CD14-positive monocyte (primary cell): ENCODE measurements around the gene CD226. TPM values are rescaled to one million over a fixed set of nuclear protein-coding genes. Genes with fewer than 3 reads are reported as not detected.

Experiments used
- DNase-seq, 3 donors: peaks; one replicate each; pipeline ENCODE4 v3.0.0-alpha.2; 2011 to 2022
- H2AFZ ChIP-seq: 2 replicates; pipeline ENCODE4 v1.6.0; 2012; ENCODE audit warnings: mild to moderate bottlenecking, low read depth, low read length, inconsistent platforms; ENCODE audit not compliant: insufficient read depth, poor library complexity, severe bottlenecking
- H3K27ac ChIP-seq, 2 donors: 1 replicate in 1 of 2; 2 replicates in 1 of 2; pipeline ENCODE4 v1.5.1; 2012 to 2013; ENCODE audit warnings: low read length in 2 of 2, control low read depth in 1 of 2, inconsistent platforms in 1 of 2, low read depth in 1 of 2, mild to moderate bottlenecking in 1 of 2
- H3K27me3 ChIP-seq, 2 donors: one replicate each; pipeline versions ENCODE4 v1.6.0 to v1.6.1; 2011 to 2013; ENCODE audit warnings: low read length in 2 of 2; ENCODE audit not compliant: control insufficient read depth in 2 of 2, insufficient read depth in 2 of 2
- H3K36me3 ChIP-seq, 2 donors: replicated peaks in 1 of 2; 1 replicate in 1 of 2; 2 replicates in 1 of 2; pipeline versions ENCODE4 v1.5.1 to v1.6.1; 2012 to 2013; ENCODE audit warnings: low read length in 2 of 2, control low read depth in 1 of 2, inconsistent platforms in 1 of 2, mild to moderate bottlenecking in 1 of 2; ENCODE audit not compliant: insufficient read depth in 2 of 2, control insufficient read depth in 1 of 2
- H3K4me1 ChIP-seq, 2 donors: 1 replicate in 1 of 2; 2 replicates in 1 of 2; pipeline versions ENCODE4 v1.5.1 to v1.6.1; 2012 to 2013; ENCODE audit warnings: low read length in 2 of 2, control low read depth in 1 of 2, inconsistent platforms in 1 of 2, mild to moderate bottlenecking in 1 of 2, moderate library complexity in 1 of 2; ENCODE audit not compliant: insufficient read depth in 2 of 2, control insufficient read depth in 1 of 2
- H3K4me2 ChIP-seq: replicated peaks from 2 replicates; pipeline ENCODE3; 2012; ENCODE audit warnings: low read length, moderate library complexity, mild to moderate bottlenecking; ENCODE audit not compliant: poor library complexity, severe bottlenecking; ENCODE audit errors: extremely low read depth
- H3K4me3 ChIP-seq, 3 experiments: fragments of 200-600 bp in 1 of 3; sonication (generic) in 1 of 3; replicated peaks in 1 of 3; 1 replicate in 2 of 3; 2 replicates in 1 of 3; pipeline ENCODE4 v1.5.1; 2011 to 2013; ENCODE audit warnings: low read length in 3 of 3, mild to moderate bottlenecking in 3 of 3, control low read depth in 2 of 3, low read depth in 2 of 3, inconsistent platforms in 1 of 3, moderate library complexity in 1 of 3
- H3K79me2 ChIP-seq: 2 replicates; pipeline ENCODE4 v1.6.0; 2012; ENCODE audit warnings: mild to moderate bottlenecking, control low read depth, inconsistent platforms, low read length, moderate library complexity; ENCODE audit not compliant: insufficient read depth
- H3K9ac ChIP-seq: 2 replicates; pipeline ENCODE4 v1.6.0; 2017; ENCODE audit warnings: low read length, mild to moderate bottlenecking; ENCODE audit not compliant: insufficient read depth, poor library complexity, severe bottlenecking
- H3K9me3 ChIP-seq, 2 donors: replicated peaks in 1 of 2; 1 replicate in 1 of 2; 2 replicates in 1 of 2; pipeline versions ENCODE4 v1.5.1 to v1.6.1; 2012 to 2013; ENCODE audit warnings: low read length in 2 of 2, control low read depth in 1 of 2; ENCODE audit not compliant: control insufficient read depth in 1 of 2, insufficient read depth in 1 of 2
- H4K20me1 ChIP-seq: 2 replicates; pipeline ENCODE4 v1.6.0; 2012; ENCODE audit warnings: mild to moderate bottlenecking, low read length, control low read depth, moderate library complexity; ENCODE audit not compliant: insufficient read depth
- H3K27ac Mint-ChIP-seq, 7 donors: one replicate each; pipeline ENCODE4 v1.8.0; 2020; ENCODE audit warnings: mild to moderate bottlenecking in 7 of 7, mixed read lengths in 7 of 7, moderate library complexity in 6 of 7, inconsistent platforms in 2 of 7
- H3K27me3 Mint-ChIP-seq, 3 donors: one replicate each; pipeline ENCODE4 v1.8.0; 2021 to 2022; ENCODE audit warnings: low read depth in 3 of 3, mild to moderate bottlenecking in 3 of 3, mixed read lengths in 3 of 3, moderate library complexity in 3 of 3, inconsistent platforms in 1 of 3
- H3K36me3 Mint-ChIP-seq, 2 donors: one replicate each; pipeline ENCODE4 v1.8.0; 2020; ENCODE audit warnings: mixed read lengths in 2 of 2, inconsistent platforms in 1 of 2, mild to moderate bottlenecking in 1 of 2
- H3K4me1 Mint-ChIP-seq: one replicate; pipeline ENCODE4 v1.8.0; 2020; ENCODE audit warnings: mild to moderate bottlenecking, mixed read lengths
- H3K4me3 Mint-ChIP-seq, 2 donors: one replicate each; pipeline ENCODE4 v1.8.0; 2020; ENCODE audit warnings: mild to moderate bottlenecking in 2 of 2, mixed read lengths in 2 of 2, moderate library complexity in 1 of 2
- H3K9me3 Mint-ChIP-seq, 7 donors: one replicate each; pipeline ENCODE4 v1.8.0; 2020 to 2022; ENCODE audit warnings: mixed read lengths in 7 of 7, mild to moderate bottlenecking in 6 of 7, moderate library complexity in 6 of 7, inconsistent platforms in 2 of 7
- CTCF ChIP-seq: fragments of 200-600 bp; IDR thresholded peaks from one replicate; pipeline ENCODE4 v1.8.0; 2022; ENCODE audit warnings: antibody characterized with exemption, mild to moderate bottlenecking
- WGBS: methylation state at CpG from one replicate; pipeline ENCODE4 v1.1.5; 2013; ENCODE audit warnings: missing lambda C conversion rate; ENCODE audit not compliant: insufficient coverage; 5-methylcytosine and 5-hydroxymethylcytosine counted together
- intact Hi-C, 2 donors: fragments of 100-400 bp; cut with micrococcal nuclease; formaldehyde crosslinking; loops; one replicate each; pipeline versions ENCODE4 v1.15.0 to v1.15.1; 2023
- polyA plus RNA-seq, 3 donors: library from polyadenylated mRNA; depleted of rRNA in 1 of 3; unstranded in 2 of 3; stranded (reverse) in 1 of 3; fragments of 300-500 nt in 2 of 3; fragments of >200 nt in 1 of 3; fragmentation: Illumina TruSeq in 2 of 3; gene quantifications; 1 replicate in 2 of 3; 2 replicates in 1 of 3; pipeline ENCODE4 v1.2.3, GENCODE V29; 2012 to 2021

CD226 gene
- polyA plus RNA-seq, 3 donors: 0.53 to 1.1 (median 0.65) TPM

GRCh38 chr18:69858897-69859296 is 88.8 kb downstream of the CD226 start:
- no peak overlapping the region for H3K4me3 Mint-ChIP-seq
- no peak overlapping the region for H3K9ac ChIP-seq
- no peaks in the 10 kb centered on the region for H3K4me1 Mint-ChIP-seq
- H3K27me3 Mint-ChIP-seq: peaks cover 0 to 6% (median 0%) of the 10 kb centered on the region in 3 donors
- H3K9me3 Mint-ChIP-seq: peaks cover 0 to 10% (median 3%) of the 10 kb centered on the region in 7 donors
- no peaks in the 10 kb centered on the region for H4K20me1 ChIP-seq
- intact Hi-C loops: no loop called here
- no peak overlapping the region for H3K27ac Mint-ChIP-seq
- H3K9me3 ChIP-seq: peaks cover 0 to 3% of the 10 kb centered on the region in 2 donors
- H3K36me3 ChIP-seq: no peaks in the 10 kb centered on the region
- no peaks in the 10 kb centered on the region for H3K4me1 ChIP-seq
- H3K36me3 Mint-ChIP-seq: no peaks in the 10 kb centered on the region
- H3K4me3 ChIP-seq: no peak overlapping the region
- no peak for TF ChIP-seq CTCF
- WGBS: no CpG with 5 or more reads among the region's 5 CpGs
- H3K4me2 ChIP-seq: no peak overlapping the region
- DNase-seq: no peak
- H2AFZ ChIP-seq: no peak overlapping the region
- H3K79me2 ChIP-seq: no peaks in the 10 kb centered on the region
- H3K27me3 ChIP-seq: no peaks in the 10 kb centered on the region
- no peak overlapping the region for H3K27ac ChIP-seq

- H3K36me3 Mint-ChIP-seq: no peaks in the 10 kb centered on the region
- Histone ChIP-seq H3K36me3 (no peaks in the 10 kb centered on the region), H4K20me1 (no peaks in the 10 kb centered on the region), H3K4me3 (no peak overlapping the region), H3K9ac (no peak overlapping the region), H2AFZ (no peak overlapping the region), H3K9me3 (peaks cover 0 to 3% of the 10 kb centered on the region in 2 donors), H3K79me2 (no peaks in the 10 kb centered on the region), H3K4me2 (no peak overlapping the region), H3K4me1 (no peaks in the 10 kb centered on the region), H3K27ac (no peak overlapping the region), H3K27me3 (no peaks in the 10 kb centered on the region)
- no peak overlapping the region for H3K4me3 Mint-ChIP-seq
- peaks cover 0 to 3% (median 2%) of the 10 kb centered on the region in 3 donors for H3K27me3 Mint-ChIP-seq
- intact Hi-C loops: no loop called here
- TF ChIP-seq CTCF: no peak
- H3K9me3 Mint-ChIP-seq: peaks cover 0 to 9% (median 4%) of the 10 kb centered on the region in 7 donors
- no peaks in the 10 kb centered on the region for H3K4me1 Mint-ChIP-seq
- DNase-seq: no peak
- no peak overlapping the region for H3K27ac Mint-ChIP-seq
- WGBS: no CpG with 5 or more reads among the region's 1 CpG
Observed at GRCh38 chr18:69854455-69854854, 93.2 kb downstream of the CD226 start.
